HPDE6-E6E7 (cell line): ENCODE results near the gene PPM1F.

Experiments
- DNase-seq: peaks from one replicate; pipeline ENCODE4 v3.0.0; 2011; ENCODE audit warnings: missing footprints; ENCODE audit errors: extremely low spot score

PPM1F gene

GRCh38 chr22:21975854-21976345, 23.3 kb upstream of the PPM1F start:
- DNase-seq: no peak

- DNase-seq: no peak
Observed at GRCh38 chr22:21975273-21975672, 22.6 kb upstream of the PPM1F start.

GRCh38 chr22:21974058-21974649, 21.5 kb upstream of the PPM1F start:
- no peak for DNase-seq

- no peak for DNase-seq
Observed at GRCh38 chr22:21972806-21973205, 20.2 kb upstream of the PPM1F start.

GRCh38 chr22:21972293-21972779, 19.7 kb upstream of the PPM1F start:
- no peak for DNase-seq

- no peak for DNase-seq
Observed at GRCh38 chr22:21971858-21972275, 19.2 kb upstream of the PPM1F start.

- DNase-seq: no peak
Observed at GRCh38 chr22:21970800-21971617, 18.4 kb upstream of the PPM1F start.

- no peak for DNase-seq
Observed at GRCh38 chr22:21970037-21970799, 17.6 kb upstream of the PPM1F start.

GRCh38 chr22:21968452-21969129, 15.9 kb upstream of the PPM1F start:
- DNase-seq: no peak

GRCh38 chr22:21967693-21968271, 15.1 kb upstream of the PPM1F start:
- DNase-seq: no peak

GRCh38 chr22:21966643-21967516, 14.2 kb upstream of the PPM1F start:
- DNase-seq: no peak

GRCh38 chr22:21965762-21966288, 13.2 kb upstream of the PPM1F start:
- no peak for DNase-seq

- DNase-seq: no peak
Observed at GRCh38 chr22:21964918-21965484, 12.4 kb upstream of the PPM1F start.

GRCh38 chr22:21964234-21964633, 11.6 kb upstream of the PPM1F start:
- no peak for DNase-seq

GRCh38 chr22:21963790-21964211, 11.2 kb upstream of the PPM1F start:
- no peak for DNase-seq

- no peak for DNase-seq
Observed at GRCh38 chr22:21963286-21963685, 10.6 kb upstream of the PPM1F start.

GRCh38 chr22:21962655-21962949, 10.0 kb upstream of the PPM1F start:
- DNase-seq: no peak

- no peak for DNase-seq
Observed at GRCh38 chr22:21961886-21962654, 9.4 kb upstream of the PPM1F start.
